OCI-LY7 (cell line): Measurements from ENCODE around the gene THRB. TPM values are rescaled to one million over a fixed set of nuclear protein-coding genes. Genes with fewer than 3 reads are reported as not detected.

ENCODE experiments used
- BruUV-seq: library from RNA; stranded (reverse); fragments of 400-500 nt; replicated peaks from 2 replicates; lab custom pipeline; 2021; lab: Mats Ljungman, UMichigan
- CTCF ChIA-PET: fragments of 300-600 bp; sonication (Branson Sonifier 250); formaldehyde crosslinking; loops from one replicate; lab custom pipeline; 2022; ENCODE audit warnings: antibody characterized with exemption; ENCODE audit not compliant: unreplicated experiment; lab: Charles Lee
- POLR2A ChIA-PET: fragments of 300-600 bp; sonication (Branson Sonifier 250); formaldehyde crosslinking; loops from one replicate; lab custom pipeline; 2022; ENCODE audit warnings: antibody characterized with exemption; lab: Charles Lee
- DNase-seq: peaks from one replicate; pipeline ENCODE4 v3.0.0-alpha.2; 2015; ENCODE audit warnings: low spot score
- H2AFZ ChIP-seq: fragments of 200-600 bp; sonication (generic), shearing (Covaris generic); 2 replicates; pipeline ENCODE4 v1.6.1; 2014; ENCODE audit warnings: mild to moderate bottlenecking, antibody characterized with exemption, low read length, moderate library complexity
- H3K27ac ChIP-seq: fragments of 200-600 bp; sonication (generic); 2 replicates; pipeline ENCODE4 v1.5.1; 2014; ENCODE audit warnings: mixed run types, low read depth, mild to moderate bottlenecking, moderate library complexity, low read length, inconsistent platforms; ENCODE audit not compliant: poor library complexity, severe bottlenecking
- H3K36me3 ChIP-seq: fragments of 200-600 bp; sonication (generic); 2 replicates; pipeline ENCODE4 v1.6.1; 2014; ENCODE audit warnings: mild to moderate bottlenecking, antibody characterized with exemption, low read length, moderate library complexity, mixed read lengths; ENCODE audit not compliant: insufficient read depth
- H3K4me1 ChIP-seq: fragments of 200-600 bp; sonication (generic); 2 replicates; pipeline ENCODE4 v1.5.1; 2014; ENCODE audit warnings: mild to moderate bottlenecking, low read length; ENCODE audit not compliant: insufficient read depth, poor library complexity, severe bottlenecking
- H3K4me2 ChIP-seq: fragments of 200-600 bp; sonication (generic); 2 replicates; pipeline ENCODE4 v1.6.1; 2014; ENCODE audit warnings: mild to moderate bottlenecking, low read length
- H3K4me3 ChIP-seq: fragments of 200-600 bp; sonication (generic); 2 replicates; pipeline ENCODE4 v1.5.1; 2014; ENCODE audit warnings: mild to moderate bottlenecking, low read depth, low read length; ENCODE audit not compliant: poor library complexity, severe bottlenecking
- H3K79me2 ChIP-seq: fragments of 200-600 bp; sonication (generic); 2 replicates; pipeline ENCODE4 v1.6.1; 2016; ENCODE audit warnings: low read depth, mild to moderate bottlenecking, low read length, moderate library complexity, mixed read lengths; ENCODE audit not compliant: insufficient read depth
- H3K9me2 ChIP-seq: fragments of 200-600 bp; sonication (generic); 2 replicates; pipeline ENCODE4 v1.6.1; 2016; ENCODE audit warnings: mild to moderate bottlenecking, low read length, mixed read lengths; ENCODE audit not compliant: insufficient read depth
- H3K9me3 ChIP-seq: fragments of 200-600 bp; sonication (generic); 2 replicates; pipeline ENCODE4 v1.6.1; 2014; ENCODE audit warnings: mild to moderate bottlenecking, mixed run types, low read length, mixed read lengths
- H4K20me1 ChIP-seq: fragments of 200-600 bp; sonication (generic); 2 replicates; pipeline ENCODE4 v1.6.1; 2014; ENCODE audit warnings: mild to moderate bottlenecking, antibody characterized with exemption, low read length, moderate library complexity, mixed read lengths; ENCODE audit not compliant: insufficient read depth
- EZH2phosphoT487 ChIP-seq: fragments of 200-600 bp; sonication (generic); IDR thresholded peaks from 2 replicates; pipeline ENCODE4 v1.6.1; 2018; ENCODE audit warnings: low read depth, borderline replicate concordance, mild to moderate bottlenecking, mixed run types, antibody characterized with exemption, low read length, moderate library complexity, mixed read lengths
- intact Hi-C: fragments of 100-400 bp; cut with micrococcal nuclease; formaldehyde crosslinking; loops from one replicate; pipeline ENCODE4 v1.10.0; 2022; ENCODE audit not compliant: unreplicated experiment
- total RNA-seq, 2 experiments: library from RNA; depleted of rRNA in 1 of 2; stranded (reverse); fragments of >200 nt in 1 of 2; shearing (Covaris generic) in 1 of 2; gene quantifications; 2 replicates each; pipeline ENCODE4 v1.2.3, GENCODE V29; 2014 to 2022
- TF ChIP-seq, protein P1 (sequence below): fragments of 200-600 bp; sonication (generic); conservative IDR thresholded peaks from 2 replicates; pipeline ENCODE4 v1.5.1; 2014; ENCODE audit warnings: mild to moderate bottlenecking, antibody characterized with exemption, low read length, moderate library complexity, mixed read lengths

The THRB gene
- total RNA-seq, 2 experiments from 2014 or later = not detected

DNA sequence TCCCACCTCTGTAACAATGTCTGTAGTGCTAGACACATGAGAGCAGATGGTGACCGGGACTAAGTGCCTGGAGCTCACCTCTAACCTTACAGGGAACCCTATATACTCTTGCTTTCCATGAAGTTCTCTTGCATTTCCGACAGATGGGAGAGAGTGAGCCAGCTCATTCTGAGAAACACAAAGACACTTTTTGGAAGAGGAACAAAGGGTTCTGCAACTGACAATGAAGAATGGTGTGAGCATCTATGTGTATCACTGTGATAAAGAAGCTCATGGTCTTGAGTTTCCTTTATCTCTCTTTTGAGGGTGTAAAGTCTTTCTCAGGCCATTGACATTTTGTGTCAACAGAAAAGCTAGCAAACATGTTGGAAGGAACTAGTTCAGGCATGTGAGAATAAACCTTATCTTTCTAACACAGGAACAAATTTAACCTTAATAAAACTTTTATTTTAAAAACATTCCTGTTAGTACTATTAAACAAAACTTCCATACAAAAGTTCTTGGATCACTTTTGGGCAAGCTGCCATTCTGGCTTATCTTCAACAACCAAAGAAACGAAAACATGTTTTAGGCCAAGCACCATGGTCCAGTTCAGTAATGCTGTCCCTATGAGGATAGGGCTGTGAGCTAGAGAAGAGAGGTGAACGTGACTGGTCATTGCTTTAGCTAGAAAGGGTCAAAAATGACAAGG lies 142.7 kb downstream of the THRB start:
- H3K4me2 ChIP-seq = no peak overlapping the region
- no peaks in the 10 kb centered on the region for H3K9me2 ChIP-seq
- H3K27ac ChIP-seq = no peak overlapping the region
- TF ChIP-seq, protein P1, sequence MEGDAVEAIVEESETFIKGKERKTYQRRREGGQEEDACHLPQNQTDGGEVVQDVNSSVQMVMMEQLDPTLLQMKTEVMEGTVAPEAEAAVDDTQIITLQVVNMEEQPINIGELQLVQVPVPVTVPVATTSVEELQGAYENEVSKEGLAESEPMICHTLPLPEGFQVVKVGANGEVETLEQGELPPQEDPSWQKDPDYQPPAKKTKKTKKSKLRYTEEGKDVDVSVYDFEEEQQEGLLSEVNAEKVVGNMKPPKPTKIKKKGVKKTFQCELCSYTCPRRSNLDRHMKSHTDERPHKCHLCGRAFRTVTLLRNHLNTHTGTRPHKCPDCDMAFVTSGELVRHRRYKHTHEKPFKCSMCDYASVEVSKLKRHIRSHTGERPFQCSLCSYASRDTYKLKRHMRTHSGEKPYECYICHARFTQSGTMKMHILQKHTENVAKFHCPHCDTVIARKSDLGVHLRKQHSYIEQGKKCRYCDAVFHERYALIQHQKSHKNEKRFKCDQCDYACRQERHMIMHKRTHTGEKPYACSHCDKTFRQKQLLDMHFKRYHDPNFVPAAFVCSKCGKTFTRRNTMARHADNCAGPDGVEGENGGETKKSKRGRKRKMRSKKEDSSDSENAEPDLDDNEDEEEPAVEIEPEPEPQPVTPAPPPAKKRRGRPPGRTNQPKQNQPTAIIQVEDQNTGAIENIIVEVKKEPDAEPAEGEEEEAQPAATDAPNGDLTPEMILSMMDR = no peak
- TF ChIP-seq EZH2phosphoT487 = no peak
- no peaks in the 10 kb centered on the region for H3K36me3 ChIP-seq
- ChIA-PET POLR2A (interaction anchor here (0.7 to 1.0 kb wide), 2 partner anchors 15 to 23 kb away, joined by 3 to 4 read pairs; no protein-coding TSS in a partner anchor), CTCF (no interaction called here)
- H3K4me3 ChIP-seq = no peak overlapping the region
- no peaks in the 10 kb centered on the region for H3K79me2 ChIP-seq
- intact Hi-C loops = no loop called here
- no peaks in the 10 kb centered on the region for H3K4me1 ChIP-seq
- H3K9me3 ChIP-seq = no peaks in the 10 kb centered on the region
- BruUV-seq = no TSS peak
- H4K20me1 ChIP-seq = no peaks in the 10 kb centered on the region
- H2AFZ ChIP-seq = no peak overlapping the region
- DNase-seq = no peak

GRCh38 chr3:24349367-24350019 lies 145.2 kb downstream of the THRB start:
- CTCF ChIA-PET = no interaction called here
- H3K4me1 ChIP-seq = no peaks in the 10 kb centered on the region
- POLR2A ChIA-PET = no interaction called here

More at GRCh38 chr3:24349367-24350019, 145.2 kb downstream of the THRB start:
- H2AFZ ChIP-seq = no peak overlapping the region
- no peaks in the 10 kb centered on the region for H3K9me2 ChIP-seq
- TF ChIP-seq EZH2phosphoT487 = no peak
- TF ChIP-seq, protein P1 = no peak
- H3K27ac ChIP-seq = no peak overlapping the region
- intact Hi-C loops = no loop called here
- H3K9me3 ChIP-seq = no peaks in the 10 kb centered on the region
- H3K4me3 ChIP-seq = no peak overlapping the region
- H3K36me3 ChIP-seq = no peaks in the 10 kb centered on the region
- H4K20me1 ChIP-seq = no peaks in the 10 kb centered on the region
- BruUV-seq = no TSS peak
- no peak for DNase-seq
- H3K4me2 ChIP-seq = no peak overlapping the region
- H3K79me2 ChIP-seq = no peaks in the 10 kb centered on the region
